Adrenal gland (tissue), 5 donors: ENCODE data around the gene ZC4H2.

Source experiments
- CTCF ChIP-seq, 6 experiments: fragments of 450-650 bp in 4 of 6; fragments of 200-600 bp in 2 of 6; sonication (generic) in 1 of 6; IDR thresholded peaks; 1 replicate in 5 of 6; 2 replicates in 1 of 6; pipeline versions ENCODE4 v1.5.1 to v1.8.0; 2016 to 2021; ENCODE audit warnings: antibody characterized with exemption in 6 of 6, mild to moderate bottlenecking in 2 of 6, moderate library complexity in 1 of 6
- POLR2A ChIP-seq, 2 donors: fragments of 450-650 bp; IDR thresholded peaks; one replicate each; pipeline ENCODE4 v1.6.1; 2017; ENCODE audit warnings: antibody characterized with exemption in 2 of 2, mild to moderate bottlenecking in 2 of 2, moderate library complexity in 1 of 2
- donor health status: DM: no; HTN: no; CAD: no.

GRCh38 chrX:64977051-64977450 is 801 bp upstream of the ZC4H2 start:
- TF ChIP-seq POLR2A (IDR thresholded peaks at IDR 0.05) (no peak), CTCF (IDR thresholded peaks at IDR 0.05) (no peak)
